AML-193 (cell line): ENCODE results near the gene UNC79.

Source experiments
- DNase-seq, 2 experiments: peaks; one replicate each; lab custom pipeline; 2025; lab: John Stamatoyannopoulos, UW

Gene UNC79

DNA sequence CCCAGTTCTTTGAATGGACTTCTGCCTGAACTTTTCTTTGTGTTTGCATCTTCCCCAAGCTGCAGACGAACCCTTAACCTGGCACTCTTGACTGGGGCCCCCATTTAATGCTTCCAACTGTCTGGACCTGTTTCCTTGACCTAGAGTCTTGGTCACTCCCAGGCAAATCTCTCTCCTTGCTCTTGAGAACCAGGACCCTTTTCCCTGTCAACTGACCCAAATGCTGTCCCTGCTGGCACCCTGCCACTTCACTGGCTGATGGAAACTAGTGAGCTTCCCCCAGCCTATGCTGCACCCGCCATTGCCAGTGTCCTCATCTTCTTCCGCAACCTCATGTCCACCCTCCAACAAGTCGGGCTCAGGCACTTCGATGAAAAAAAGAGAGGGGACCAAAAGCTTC is 278.1 kb downstream of the UNC79 start:
- no peak for DNase-seq

DNA sequence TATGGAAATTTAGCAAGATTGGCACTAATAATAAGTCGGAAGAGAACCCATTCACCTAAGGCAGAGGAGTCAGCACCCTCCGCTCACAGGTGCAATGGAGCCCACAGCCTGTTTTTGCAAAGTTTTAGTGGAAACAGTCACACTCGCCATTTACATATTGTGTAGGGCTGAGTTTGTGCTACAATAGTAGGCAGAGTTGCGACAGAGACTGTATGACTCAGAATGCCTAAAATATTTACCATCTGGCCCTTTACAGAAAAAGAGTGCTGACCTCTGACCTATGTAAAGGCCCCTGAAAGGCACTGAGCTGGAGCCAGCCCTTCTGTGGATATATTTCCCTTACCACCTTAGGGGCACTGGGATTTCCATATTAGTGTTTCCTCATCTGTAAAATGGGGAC is 278.5 kb downstream of the UNC79 start:
- no peak for DNase-seq

DNA sequence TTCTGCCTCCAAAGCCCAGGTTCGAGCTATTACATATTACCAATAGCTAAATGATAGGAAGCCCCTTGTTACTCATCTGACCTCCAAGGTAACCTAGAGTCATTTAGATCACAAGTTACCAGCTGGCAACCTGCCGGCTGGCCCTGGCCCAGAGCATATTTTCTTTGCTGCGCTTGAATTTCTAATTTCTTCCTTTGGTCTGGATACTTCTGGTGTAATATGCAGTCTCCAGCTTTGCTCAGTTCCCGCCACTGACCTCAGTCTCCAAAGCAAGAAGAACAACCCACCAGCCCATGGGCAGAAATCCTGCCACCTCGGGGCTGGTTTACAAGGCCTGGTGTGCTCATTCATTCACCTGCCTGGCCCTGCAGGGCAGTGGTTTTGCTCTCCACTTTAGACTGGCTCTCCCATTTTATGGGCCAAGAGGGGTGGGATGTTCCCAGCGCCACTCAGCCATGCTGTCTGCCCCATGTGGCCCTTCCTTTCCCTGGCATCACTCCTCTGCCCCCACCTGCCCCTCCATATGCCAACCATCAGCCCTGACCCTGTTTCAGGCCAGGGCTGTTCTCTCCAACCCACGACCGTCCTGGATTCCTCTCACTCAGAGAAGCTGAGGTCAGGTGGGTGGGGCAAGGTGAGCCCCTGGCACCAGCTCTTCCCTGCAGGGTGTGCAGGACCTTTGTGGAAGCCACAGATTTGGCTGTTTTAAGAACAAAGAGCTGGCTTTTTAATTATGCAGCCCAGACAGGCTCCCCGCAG is 281.5 kb downstream of the UNC79 start:
- DNase-seq, result no peak

DNA sequence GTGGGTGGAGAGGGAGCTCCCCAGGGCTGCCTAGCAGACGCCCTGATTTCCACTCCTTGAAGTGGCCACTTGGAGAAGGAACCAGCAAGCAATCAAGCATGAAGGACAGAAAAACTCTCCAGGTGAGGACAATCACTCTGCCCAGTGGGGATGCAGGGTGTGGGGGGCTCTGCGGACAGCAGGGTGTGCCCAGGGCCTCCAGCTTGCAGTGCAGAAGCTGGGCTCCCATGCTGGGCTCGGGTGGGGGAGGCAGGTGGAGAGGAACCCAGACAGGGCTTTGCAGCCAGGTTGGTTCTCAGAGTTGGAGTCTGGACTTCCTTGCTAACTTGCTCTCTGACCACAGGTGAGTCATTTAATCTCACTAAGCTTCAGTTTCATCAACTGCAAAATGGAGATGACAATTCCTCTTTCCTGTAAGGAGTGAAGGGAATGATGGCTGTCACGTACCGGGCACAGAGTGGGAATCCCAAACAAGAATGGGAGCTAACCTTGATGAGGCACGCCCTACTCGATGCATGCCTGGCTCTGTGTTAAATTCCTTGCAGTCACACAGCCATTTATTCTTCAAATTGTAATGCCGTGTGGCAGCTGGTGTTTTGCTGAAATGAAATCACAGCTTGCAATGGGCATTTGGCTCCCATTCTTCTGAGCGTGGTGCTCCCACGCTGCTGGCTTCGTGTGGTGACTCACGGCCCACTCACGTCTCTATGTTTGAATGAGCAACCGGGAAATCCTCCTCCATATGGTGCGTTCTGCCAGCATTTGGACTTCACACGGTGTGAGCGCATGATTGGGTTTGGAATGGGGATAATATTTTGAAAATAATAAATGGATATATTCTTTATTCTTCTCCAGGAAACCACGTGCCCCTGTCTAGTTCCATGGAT is 282.3 kb downstream of the UNC79 start:
- DNase-seq, result no peak

DNA sequence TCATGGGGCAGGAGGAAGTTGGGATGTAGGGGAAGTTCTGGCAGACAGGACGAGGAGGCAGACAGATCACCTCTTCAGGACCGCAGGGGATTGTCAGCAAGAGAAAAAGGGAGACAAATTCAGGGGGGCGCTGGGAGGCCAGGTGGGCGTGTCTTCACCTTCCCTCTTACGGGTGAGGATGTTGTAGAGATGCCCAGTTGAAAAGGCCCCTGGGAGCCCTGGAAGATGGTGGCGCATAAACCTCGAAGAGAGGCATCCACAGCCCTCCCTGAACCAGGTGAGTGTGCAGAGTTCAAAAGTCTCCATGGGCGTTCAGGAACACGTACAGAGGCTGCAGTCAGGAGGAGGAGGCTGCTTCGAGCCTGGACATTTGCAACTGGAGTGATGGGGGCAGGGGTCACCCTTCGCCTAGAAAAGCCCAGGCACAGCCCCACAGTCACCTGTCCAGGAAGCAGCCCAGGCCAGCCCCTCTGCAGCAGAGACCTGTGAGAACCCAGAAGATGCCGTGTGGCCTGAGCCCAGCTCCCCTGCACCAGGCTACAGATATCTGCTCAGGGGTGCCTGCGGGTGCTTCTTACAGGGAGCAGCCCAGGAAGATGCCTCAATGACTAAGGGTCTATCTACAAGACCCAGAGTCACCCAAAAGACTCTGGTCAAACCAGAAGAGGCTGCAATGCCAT is 283.1 kb downstream of the UNC79 start:
- DNase-seq, result no peak

DNA sequence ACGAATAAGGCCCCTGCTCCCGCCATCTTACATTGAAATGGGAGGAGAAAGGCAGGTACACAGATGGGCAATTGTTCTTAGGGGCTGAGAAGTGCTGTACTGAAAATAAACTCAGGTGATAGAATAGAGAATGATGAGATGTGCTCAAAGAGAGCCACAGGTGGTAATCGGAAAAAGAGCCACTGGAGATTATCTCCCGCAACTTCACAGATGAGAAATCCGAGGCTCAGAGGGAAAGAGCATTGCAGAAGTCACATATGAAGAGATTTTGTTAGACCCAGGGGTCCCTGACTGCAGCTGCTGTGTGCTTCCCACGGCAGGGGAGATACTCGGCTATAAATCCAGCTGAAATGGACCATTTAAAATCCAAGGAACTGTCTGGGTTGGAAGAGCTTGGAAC is 283.9 kb downstream of the UNC79 start:
- DNase-seq, result no peak

DNA sequence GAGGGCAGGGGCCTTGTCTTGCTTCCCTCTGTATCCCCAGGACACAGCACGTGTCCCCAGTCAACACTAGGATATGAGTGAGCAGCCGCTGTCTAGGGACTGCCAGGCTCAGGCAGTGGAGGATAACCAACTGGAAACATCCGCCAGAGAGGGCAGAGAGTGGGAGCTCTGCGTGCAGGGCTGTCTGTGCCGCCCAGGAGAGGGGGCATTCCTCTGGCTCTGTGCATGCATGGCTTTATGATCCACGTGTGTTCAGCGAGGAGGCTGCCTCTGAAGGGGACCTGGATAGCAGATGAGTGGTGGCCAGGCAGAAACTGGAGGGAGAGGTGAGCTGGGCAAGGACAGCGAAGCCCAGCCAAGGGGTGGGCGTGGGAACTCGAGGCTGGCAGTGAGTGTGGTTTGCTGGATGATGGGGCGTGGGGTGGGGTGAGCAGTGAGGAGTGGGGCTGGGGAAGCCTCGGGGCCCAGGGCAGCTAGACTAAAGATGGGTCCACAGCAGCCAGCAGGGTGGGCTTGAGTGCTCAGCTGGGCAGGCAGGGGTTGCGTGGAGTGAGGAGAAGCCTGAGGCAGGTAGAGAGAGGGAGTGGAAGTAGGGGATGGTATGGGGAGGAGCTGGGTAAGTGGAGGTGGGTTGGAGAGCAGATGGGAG is 284.7 kb downstream of the UNC79 start:
- no peak for DNase-seq

DNA sequence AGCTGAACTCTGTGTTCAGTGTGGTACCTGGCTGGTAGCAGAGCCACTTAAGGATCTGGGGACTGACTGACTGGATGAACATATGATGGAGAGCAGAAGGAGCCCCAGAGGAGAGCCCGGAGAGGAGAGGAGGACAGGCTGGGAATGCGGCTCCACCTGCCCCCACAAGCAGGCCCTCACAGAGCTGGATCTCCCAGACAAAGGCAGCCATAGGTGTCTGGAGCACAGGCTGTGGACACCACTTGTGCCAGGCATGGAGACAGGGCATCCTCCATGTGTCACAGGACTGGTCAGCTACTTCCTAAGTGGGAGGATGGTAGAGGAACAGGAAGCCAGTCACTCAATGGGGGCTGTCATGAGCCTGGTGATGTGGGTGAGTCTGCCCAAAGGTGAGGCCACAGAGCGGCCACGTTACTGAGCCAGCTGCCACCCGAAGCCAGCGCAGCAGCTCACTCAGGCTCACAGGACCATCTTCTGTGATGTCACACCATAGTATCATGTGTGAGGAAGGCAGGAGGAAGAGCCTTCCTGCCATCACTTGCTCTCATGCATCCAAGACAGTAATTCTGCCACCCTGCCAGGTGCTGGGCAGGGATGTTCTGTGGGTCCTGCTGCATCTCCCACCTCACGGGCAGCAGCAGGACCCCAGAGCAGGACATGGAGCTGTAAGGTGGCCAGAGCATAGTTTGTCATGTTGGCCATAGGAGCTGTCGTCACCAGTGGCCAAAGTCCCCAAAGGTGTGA is 285.4 kb downstream of the UNC79 start:
- no peak for DNase-seq

DNA sequence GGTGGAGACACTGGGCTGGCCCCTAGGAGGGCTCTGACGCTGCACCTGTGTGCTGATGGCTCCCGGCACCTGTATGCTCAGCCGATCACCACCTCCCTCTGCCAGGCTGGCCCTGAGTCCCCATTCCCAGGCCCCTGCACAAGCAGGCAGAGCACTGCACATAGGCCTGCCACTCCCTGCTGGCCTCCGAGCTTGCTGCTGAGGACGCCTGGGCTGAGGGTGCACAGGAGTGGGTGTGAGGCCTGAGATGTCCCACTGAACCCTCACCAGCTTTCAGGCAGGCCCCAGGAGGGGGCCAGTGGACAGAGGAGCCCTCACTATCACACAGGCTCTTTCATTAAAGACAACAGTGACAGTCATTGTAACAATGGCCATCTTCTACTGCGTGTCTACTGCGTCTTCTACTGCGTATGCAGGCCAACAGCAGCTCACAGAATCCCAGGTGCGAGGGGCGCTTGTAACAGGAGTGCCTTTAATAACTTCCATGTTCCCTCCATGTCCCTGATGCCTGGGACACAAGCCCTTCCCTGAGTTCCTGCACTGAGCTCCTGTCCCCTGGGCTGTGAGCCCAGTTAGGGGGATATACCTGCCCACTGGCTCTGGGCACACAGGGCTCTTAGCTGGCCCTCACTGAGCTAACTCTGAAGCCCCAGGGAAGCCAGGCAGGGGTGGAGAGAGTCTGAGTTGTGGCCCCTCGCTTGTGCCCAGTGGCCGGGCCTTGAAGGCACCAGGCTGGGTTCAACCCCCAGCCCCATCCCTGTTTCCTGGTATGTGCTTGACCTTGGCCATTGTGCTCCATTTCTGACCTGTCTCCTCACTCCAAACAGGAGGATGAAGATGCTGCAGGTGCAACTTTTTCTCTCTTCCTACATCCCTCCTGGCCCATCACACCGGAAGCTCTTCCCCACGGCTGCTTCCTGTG is 286.3 kb downstream of the UNC79 start:
- DNase-seq, result no peak

DNA sequence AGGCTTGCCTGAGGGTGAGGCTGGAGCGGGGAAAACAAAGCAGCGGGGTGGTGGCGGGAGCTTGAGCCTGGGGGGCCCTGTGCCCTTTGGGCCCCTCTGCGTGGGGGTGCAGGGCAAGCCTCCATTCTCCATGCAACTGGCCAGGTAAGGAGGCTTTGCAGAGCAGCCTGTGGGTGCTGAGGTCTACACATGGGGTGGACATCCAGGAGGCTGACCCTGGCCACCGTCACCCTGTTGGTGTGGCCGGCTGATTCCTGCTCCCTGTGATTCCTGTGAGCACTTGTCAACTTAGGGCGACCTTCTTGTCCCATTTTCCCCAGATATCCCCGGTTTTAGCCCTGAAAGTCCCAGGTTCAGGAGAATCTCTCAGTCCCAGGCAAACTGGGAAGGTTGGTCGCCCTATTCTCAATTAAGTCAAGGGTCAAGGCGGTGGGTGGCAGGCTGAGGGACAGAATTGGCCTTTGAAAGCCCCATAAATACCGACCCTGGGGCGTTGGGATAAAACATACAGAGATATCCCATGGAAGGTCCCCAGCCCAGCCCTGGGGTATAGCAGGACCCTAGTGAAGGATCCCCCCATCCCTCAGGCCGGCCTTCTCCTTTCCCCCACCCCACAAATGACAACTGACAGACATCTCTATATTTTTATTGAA is 287.1 kb downstream of the UNC79 start:
- no peak for DNase-seq

DNA sequence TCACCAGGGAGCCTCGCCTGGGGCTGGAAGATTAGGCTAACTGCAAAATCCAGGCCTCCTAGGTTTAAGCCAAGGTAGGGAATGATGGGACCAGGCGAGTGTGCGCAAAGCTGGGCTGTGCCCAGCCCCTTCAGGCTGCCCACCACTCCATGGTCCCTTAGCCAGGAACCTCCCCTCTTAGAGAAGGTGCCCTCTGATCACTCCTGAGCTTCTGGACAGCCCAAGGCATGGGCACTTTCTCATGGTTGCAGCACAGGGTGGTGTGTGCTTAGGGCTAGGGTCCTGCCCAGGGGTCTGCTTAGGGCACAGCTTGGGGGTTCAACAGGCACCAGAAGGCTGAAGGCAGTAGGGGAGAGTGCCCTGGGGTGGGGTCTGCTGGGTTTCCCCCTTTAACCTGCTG is 288.5 kb downstream of the UNC79 start:
- no peak for DNase-seq

DNA sequence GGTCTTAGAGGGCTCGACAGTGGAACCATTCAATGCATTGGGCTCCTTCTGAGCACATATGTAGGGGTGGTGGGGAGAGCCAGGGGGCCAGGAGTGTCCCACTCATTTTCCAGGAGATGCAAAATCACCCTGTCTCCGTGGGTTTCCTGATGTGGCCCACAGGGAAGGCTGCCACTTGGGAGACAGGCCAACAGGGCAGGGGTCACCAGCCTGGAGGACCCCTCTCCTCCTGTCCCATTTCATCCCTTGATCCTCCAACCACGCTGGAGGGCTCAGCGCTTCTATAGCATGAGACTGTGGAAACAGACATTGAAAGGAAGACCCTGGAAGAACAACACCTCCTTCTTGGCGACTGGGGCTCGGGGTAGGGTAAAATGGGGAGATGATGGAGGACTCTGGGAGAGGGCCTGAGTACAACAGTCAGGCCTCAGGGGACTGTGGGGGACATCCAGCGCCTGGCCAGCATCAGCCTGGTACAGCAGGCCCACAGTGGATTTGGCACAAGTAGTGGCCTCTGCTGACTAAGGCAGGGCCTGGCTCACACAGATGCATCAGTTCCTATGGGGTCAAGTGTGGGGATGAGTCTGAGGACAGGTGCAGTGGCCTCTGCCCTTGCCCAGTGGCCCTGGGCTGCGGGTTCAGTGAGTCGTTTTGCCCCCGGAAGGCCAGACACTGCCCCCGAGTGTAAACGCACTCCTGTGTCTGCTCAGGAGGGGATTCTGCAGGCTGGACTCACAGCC is 289.5 kb downstream of the UNC79 start:
- DNase-seq, result no peak

DNA sequence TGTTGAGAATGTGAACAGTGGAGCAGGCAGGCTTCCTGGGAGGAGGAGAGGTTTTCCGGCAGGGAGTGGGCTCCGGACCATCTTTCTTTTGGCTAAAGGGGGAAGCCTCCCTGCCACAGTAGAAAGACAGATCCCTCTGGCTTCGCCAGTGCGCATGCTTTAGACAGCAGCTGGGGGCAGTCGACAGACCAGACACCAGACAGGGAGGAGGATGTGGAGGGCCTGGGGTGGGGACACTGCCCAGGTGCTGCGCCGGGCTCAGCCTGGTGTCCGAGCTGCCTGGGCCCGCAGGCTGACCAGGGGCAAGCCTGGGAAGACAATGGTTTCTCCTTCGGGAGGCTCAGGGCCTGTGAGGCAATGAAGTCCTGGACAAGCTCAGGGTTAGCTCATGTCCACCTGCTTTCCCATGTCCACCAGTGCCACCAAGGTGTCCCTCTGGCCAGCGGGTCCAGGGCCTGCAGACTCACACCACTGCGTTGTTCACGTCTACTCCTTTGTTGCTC is 290.3 kb downstream of the UNC79 start:
- no peak for DNase-seq

DNA sequence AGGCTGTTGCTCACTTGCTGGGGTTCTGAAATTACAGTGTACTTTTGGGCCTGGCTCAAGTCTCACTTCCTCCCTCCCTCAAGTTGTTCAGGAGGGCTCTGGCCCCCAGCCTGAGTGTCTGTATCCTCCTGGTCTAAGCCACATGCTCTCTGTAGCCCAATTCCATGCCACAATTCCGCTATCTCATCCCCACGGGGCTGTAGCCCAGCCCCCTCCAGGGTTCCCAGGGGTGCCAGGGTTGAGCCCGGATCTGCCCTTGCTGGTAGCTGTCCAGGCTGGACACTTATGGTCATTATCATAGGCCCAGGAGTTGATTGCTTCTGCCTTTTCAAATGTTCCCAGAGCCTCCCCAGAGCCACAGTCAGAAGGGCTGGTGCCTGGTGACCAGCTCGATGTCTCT is 292.3 kb downstream of the UNC79 start:
- no peak for DNase-seq

DNA sequence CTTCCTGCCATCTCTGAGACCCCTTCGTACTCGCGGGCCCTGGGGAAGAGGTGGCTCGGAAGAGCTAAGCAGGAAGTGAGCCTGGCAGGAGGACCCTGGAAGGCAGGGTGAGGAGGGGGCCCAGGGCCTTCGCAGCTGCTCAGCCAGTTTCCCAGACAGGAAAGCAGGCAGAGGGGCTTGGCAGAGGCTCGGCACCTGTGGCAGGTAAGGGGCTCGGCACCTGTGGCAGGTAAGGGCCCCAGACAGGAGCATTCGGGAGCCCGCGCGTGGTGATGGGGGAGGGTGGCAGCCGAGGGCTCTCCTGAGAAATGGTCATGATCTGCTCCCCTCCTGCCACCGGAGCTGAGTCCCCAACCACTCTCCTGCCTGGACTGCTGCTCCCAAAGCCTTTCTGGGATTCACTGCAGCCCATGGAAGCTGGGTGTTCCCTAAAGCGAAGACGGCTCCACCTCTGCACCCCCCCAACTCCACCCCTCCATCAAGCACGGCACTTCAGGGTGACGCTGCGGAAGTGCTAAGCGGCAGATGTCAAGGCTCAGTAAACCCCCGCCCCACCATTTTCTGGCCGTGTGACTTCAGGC is 294.4 kb downstream of the UNC79 start:
- no peak for DNase-seq

DNA sequence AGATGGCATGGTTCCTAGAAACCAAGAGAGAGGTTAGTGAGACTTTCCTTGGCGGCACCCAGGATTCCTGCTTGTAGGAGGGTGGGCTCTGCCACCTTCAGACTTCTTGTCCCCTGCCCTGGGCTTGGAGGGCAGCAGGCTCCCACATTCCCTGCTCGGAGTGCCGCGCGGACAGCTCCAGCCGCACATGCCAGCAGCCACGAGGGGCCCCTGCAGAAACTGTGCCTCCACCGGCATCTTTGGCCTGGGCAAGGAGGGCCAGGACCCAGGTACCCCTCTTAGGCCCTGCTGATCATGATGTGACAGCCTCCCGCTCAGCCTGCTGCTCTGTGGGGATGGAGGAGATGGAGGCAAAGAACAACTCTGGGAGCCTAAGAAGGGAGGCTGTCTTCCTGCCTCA is 295.3 kb downstream of the UNC79 start:
- no peak for DNase-seq

DNA sequence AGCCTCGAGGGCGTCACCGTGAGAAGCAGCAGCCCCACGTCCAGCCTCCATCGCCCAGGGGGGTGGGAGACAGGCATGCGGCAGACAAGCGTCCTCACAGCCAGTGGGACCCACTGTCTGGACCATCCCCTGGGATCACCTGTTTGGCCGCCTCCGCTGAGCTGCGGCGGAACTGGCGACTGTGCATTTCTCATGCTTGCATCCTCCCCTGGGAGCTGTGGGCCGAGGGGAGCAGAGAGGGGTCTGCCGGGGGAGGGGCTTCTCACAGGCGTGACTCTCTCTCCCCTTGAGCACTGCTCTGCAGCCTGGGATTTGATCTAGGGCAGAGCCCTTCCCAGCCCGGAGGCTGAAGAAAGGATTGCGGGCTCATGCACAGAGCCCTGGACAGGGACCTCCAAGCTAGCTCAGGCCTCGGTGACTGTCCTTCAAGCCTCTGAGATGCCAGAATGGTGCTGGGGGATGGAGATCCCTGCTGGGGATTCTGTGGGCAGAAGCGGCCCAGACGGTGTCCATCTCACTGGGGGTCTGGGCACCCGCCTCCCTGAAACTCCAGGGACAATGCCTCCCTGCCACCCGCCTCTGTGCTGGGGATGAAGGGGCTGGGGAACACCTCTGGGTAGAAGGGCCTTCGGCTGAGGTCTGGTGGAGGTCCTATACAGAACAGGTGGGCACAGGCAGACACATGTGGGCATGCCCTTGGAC is 296.5 kb downstream of the UNC79 start:
- DNase-seq, result no peak
